ENCODE results near the gene BAZ2A. TPM values are rescaled to one million over a fixed set of nuclear protein-coding genes. Genes with fewer than 3 reads are reported as not detected.

Gene BAZ2A
- total and polyA plus RNA-seq, 10 donors: 8.8 to 238 (median 158) TPM

GRCh38 chr12:56616244-56616643 is 13.9 kb downstream of the BAZ2A start:
- TF ChIP-seq POLR2A (IDR thresholded peaks at IDR 0.05) (no peak), POLR2AphosphoS5 (IDR thresholded peaks at IDR 0.05) (no peak)
- TF ChIP-seq, protein P1, sequence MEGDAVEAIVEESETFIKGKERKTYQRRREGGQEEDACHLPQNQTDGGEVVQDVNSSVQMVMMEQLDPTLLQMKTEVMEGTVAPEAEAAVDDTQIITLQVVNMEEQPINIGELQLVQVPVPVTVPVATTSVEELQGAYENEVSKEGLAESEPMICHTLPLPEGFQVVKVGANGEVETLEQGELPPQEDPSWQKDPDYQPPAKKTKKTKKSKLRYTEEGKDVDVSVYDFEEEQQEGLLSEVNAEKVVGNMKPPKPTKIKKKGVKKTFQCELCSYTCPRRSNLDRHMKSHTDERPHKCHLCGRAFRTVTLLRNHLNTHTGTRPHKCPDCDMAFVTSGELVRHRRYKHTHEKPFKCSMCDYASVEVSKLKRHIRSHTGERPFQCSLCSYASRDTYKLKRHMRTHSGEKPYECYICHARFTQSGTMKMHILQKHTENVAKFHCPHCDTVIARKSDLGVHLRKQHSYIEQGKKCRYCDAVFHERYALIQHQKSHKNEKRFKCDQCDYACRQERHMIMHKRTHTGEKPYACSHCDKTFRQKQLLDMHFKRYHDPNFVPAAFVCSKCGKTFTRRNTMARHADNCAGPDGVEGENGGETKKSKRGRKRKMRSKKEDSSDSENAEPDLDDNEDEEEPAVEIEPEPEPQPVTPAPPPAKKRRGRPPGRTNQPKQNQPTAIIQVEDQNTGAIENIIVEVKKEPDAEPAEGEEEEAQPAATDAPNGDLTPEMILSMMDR (IDR thresholded peaks at IDR 0.05 in 8 of 11, conservative IDR thresholded peaks at IDR 0.05 in 3 of 11): no peak
- WGBS, 5 donors: 84 to 96% (median 93%) methylated on average over 3 of the region's 3 CpGs
- Histone ChIP-seq H3K36me3 (peaks cover 9 to 100% (median 79%) of the 10 kb centered on the region in 6 donors), H3K27me3 (replicated peaks in 1 of 7) (no peaks in the 10 kb centered on the region), H3K4me3 (no peak overlapping the region), H3K27ac (no peak overlapping the region), H3K4me1 (peaks cover 0 to 61% (median 34%) of the 10 kb centered on the region in 6 donors), H3K9me3 (no peaks in the 10 kb centered on the region)
- intact Hi-C loops (cut with DNase I; ENCODE audit: low total_unique reads): no loop called here
- DNase-seq: no peak

GRCh38 chr12:56614627-56615026 is 15.5 kb downstream of the BAZ2A start:
- H3K36me3 ChIP-seq: peaks cover 9 to 100% (median 88%) of the 10 kb centered on the region in 6 donors
- no peak overlapping the region for H3K4me3 ChIP-seq
- H3K27ac ChIP-seq: no peak overlapping the region
- H3K4me1 ChIP-seq: peaks cover 0 to 54% (median 19%) of the 10 kb centered on the region in 6 donors
- DNase-seq: no peak
- intact Hi-C loops (cut with DNase I; ENCODE audit: low total_unique reads): no loop called here
- TF ChIP-seq POLR2AphosphoS5 (IDR thresholded peaks at IDR 0.05): peak in 1 of 3 donors; percentile 9
- TF ChIP-seq, protein P1 (IDR thresholded peaks at IDR 0.05 in 8 of 11, conservative IDR thresholded peaks at IDR 0.05 in 3 of 11): no peak
- H3K9me3 ChIP-seq: no peaks in the 10 kb centered on the region
- H3K27me3 ChIP-seq (replicated peaks in 1 of 7): no peaks in the 10 kb centered on the region
- 75 to 92% (median 83%) methylated on average over 8 of the region's 8 CpGs for WGBS, 5 donors

DNA sequence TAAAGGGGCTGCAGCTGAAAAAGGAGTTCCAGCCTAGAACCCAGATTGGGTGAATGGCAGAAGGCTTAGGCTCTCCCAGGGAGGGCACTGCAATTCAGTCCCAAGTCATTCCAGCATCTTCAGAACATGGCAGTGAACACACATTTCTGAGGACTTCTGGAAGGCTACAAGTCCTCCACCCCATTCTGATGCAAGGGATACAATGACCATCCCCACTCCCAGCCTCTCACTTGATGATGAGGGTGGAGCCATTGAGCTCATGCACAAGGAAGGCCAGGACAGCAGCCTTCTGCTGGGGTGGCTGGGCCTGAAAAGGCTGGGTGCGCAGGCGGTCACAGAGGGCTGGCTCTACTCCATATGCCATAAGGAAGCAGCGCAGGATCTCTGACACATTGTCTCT is 25.8 kb downstream of the BAZ2A start:
- WGBS, 5 donors: 96 to 100% (median 99%) methylated on average over 3 of the region's 3 CpGs
- Histone ChIP-seq H3K4me3 (no peak overlapping the region), H3K27ac (no peak overlapping the region), H3K9me3 (no peaks in the 10 kb centered on the region), H3K27me3 (replicated peaks in 1 of 7) (no peaks in the 10 kb centered on the region), H3K4me1 (no peaks in the 10 kb centered on the region), H3K36me3 (peaks cover 24 to 100% (median 100%) of the 10 kb centered on the region in 6 donors)
- no peak for DNase-seq
- TF ChIP-seq, protein P1 (IDR thresholded peaks at IDR 0.05 in 8 of 11, conservative IDR thresholded peaks at IDR 0.05 in 3 of 11): no peak
- TF ChIP-seq POLR2AphosphoS5 (IDR thresholded peaks at IDR 0.05): peak in 1 of 3 donors; percentile 33
- intact Hi-C loops (cut with DNase I; ENCODE audit: low total_unique reads): no loop called here

- Histone ChIP-seq H3K9me3 (no peaks in the 10 kb centered on the region), H3K4me1 (no peaks in the 10 kb centered on the region), H3K4me3 (no peak overlapping the region), H3K27ac (no peak overlapping the region), H3K36me3 (peaks cover 24 to 100% (median 98%) of the 10 kb centered on the region in 6 donors), H3K27me3 (replicated peaks in 1 of 7) (no peaks in the 10 kb centered on the region)
- WGBS, 5 donors: 80 to 94% (median 87%) methylated on average over 3 of the region's 3 CpGs
- intact Hi-C loops (cut with DNase I; ENCODE audit: low total_unique reads): no loop called here
- TF ChIP-seq, protein P1 (IDR thresholded peaks at IDR 0.05 in 8 of 11, conservative IDR thresholded peaks at IDR 0.05 in 3 of 11): no peak
- TF ChIP-seq POLR2A (IDR thresholded peaks at IDR 0.05) (no peak), POLR2AphosphoS5 (IDR thresholded peaks at IDR 0.05) (no peak)
- DNase-seq: no peak
These were observed 27.9 kb downstream of the BAZ2A start for GRCh38 chr12:56602239-56602638.

Measured in spleen (tissue), 11 donors.